Measurements from ENCODE around the gene FAT4.

DNA sequence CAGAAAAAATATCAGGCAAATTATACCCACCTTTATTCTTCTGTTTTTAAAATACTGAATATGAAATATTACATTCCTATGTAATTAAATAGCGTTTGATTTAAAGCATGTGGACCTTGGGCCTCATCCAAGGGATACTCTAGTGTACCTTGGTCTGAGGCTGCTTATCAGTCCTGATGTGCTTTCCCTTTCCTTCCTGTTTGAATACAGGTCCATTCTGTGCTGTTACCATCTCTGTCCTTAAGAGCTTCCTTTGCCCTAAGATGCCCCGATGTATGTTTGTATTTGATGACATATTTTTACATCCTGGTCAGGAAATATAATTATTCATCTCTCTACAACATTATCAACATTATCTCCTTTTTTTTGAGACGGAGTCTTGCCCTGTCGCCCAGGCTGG is 24.1 kb downstream of the FAT4 start:
- TF ChIP-seq, protein P1, sequence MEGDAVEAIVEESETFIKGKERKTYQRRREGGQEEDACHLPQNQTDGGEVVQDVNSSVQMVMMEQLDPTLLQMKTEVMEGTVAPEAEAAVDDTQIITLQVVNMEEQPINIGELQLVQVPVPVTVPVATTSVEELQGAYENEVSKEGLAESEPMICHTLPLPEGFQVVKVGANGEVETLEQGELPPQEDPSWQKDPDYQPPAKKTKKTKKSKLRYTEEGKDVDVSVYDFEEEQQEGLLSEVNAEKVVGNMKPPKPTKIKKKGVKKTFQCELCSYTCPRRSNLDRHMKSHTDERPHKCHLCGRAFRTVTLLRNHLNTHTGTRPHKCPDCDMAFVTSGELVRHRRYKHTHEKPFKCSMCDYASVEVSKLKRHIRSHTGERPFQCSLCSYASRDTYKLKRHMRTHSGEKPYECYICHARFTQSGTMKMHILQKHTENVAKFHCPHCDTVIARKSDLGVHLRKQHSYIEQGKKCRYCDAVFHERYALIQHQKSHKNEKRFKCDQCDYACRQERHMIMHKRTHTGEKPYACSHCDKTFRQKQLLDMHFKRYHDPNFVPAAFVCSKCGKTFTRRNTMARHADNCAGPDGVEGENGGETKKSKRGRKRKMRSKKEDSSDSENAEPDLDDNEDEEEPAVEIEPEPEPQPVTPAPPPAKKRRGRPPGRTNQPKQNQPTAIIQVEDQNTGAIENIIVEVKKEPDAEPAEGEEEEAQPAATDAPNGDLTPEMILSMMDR (IDR thresholded peaks at IDR 0.05) = no peak
- TF ChIP-seq EP300 (IDR thresholded peaks at IDR 0.05) (no peak), POLR2A (IDR thresholded peaks at IDR 0.05) (no peak)
